Activated naive CD4-positive, alpha-beta T cell treated with anti-CD3 and anti-CD28 coated beads, Interleukin-2, amount 50 U/mL, for 16 hours (primary cell): Measurements from ENCODE around the gene PRDM4.
"Not testable (repeated sequence)": the region's sequence is repeated elsewhere in the genome, so short reads cannot be mapped to it uniquely, and the experiment has no call there.

Source experiments
- DNase-seq: peaks from one replicate; pipeline ENCODE4 v3.0.0-alpha.2; 2020

The PRDM4 gene

DNA sequence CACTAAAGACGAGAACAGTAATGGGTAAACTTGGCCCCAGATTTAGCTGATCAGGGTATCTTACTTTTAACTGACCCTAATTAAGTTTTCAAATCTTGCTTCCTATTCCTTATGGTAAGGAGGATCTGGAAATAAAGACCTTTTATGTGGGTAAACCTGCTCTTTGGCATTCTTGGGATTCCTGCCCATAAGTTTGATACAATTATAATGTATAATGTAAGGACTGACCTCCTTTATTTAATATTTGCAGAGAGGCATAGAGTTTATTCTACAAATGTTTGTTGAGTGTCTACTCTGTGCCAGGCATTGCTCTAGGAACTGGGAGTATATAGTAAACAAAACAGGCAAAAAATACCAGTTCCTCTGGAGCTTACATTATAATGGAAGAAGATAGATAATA, 4.4 kb upstream of the PRDM4 start:
- DNase-seq: no peak

- DNase-seq: no peak
These were observed 3.7 kb upstream of the PRDM4 start for GRCh38 chr12:107764626-107765025.

GRCh38 chr12:107762874-107763273, 1.9 kb upstream of the PRDM4 start:
- no peak for DNase-seq

DNA sequence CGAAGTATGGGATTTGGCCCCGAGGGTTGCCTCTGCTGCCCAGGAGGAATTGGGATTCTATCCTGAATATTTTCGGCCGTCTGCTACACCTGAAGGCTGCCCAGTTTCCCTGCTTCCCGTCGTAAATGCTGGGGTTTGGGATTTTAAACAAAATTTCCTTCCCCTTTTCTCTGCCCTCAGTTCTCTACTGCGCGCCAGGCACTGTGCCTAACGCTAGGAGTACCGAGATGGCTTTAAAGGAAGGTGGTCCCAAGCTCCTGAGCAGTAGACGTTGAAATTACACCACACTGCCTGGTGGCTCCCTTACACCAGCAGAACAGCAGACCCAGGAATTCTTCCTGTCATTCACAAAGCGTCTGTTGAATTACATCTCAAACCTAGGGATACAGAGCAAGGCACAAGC, 566 bp upstream of the PRDM4 start:
- no peak for DNase-seq

DNA sequence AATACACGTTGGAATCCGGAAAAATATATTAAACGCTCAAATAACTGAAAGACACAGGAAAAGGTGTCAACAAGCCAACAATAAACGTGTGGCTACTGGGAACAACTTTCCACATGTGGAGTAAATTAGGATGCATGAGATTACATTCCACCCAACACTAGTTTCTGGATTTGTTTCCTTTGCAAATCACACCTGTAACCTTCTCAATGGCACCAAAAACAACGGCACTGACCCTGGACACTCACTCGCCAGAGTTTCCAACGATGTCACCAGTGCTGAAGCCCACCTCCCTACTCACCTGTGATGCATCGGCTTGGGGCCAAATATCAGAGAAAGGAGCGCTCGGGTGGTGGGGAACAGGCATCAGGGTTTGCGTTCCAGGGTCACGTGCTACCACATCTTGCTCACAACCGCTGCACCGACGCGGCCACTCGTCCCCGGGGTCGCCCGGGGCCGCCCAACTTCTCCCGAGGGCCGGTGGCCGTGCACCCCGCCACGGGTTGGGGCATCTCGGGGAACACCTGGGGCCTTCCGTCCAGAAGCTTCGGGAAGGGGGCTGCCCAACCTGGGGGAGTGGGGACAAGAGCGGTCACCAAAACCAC, 629 bp downstream of the PRDM4 start:
- DNase-seq: peak; percentile 45

DNA sequence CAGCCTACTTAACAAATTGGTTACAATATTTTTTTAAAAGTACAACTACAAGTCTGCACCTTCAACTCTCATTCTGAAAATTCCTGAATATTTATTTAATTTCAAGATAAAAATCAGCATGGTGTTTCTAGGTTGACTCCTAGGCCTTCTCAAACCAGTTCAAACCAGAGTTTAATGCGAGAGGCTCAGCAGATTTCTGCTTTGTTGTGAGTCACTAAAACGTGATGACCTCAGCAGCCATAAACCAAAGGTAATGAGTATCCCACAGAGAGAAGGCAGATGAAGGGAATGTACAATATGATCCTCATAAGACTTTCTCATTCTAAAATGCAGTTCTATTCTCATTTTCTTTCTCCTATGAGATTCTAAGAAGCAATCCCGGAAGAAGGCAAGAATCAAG, 1.5 kb downstream of the PRDM4 start:
- peak; percentile 20 for DNase-seq

DNA sequence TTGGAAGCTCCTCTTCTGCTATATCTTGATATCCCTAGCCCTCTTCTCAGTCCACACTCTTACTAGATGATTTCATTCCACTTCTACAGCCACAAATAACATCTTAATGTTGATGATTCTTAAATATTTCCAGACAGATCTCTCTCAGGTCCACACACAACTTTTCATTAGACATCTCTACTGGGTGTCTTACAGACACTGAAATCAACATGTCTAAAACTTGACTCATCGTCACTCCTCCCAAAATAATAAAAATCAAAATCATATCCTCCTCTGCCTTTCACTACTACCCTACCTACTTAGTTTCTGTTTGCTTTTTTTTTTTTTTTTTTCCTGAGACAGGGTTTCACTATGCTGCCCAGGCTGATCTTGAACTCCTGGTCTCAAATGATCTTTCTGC, 11.9 kb downstream of the PRDM4 start:
- DNase-seq: no peak

DNA sequence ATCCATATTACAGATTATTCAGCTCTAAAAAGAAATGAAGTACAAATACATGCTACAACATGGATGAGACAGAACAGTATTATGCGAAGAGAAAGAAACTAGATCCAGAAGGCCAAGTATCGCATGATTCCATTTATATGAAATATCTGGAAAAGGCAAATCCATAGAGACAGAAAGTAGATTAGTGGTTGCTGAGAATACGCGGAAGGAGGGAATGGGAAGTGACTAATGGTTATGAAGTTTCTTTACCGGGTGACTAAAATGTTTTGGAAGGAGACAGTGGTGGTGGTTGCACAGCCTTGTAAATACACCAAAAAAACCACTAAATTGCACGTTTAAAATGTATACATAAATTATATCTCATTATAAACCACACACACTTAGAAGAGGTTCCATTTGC, 12.5 kb downstream of the PRDM4 start:
- DNase-seq: no peak

- DNase-seq: no peak
These were observed 24.0 kb downstream of the PRDM4 start for GRCh38 chr12:107736914-107737313.

- DNase-seq: no peak
These were observed 25.2 kb downstream of the PRDM4 start for GRCh38 chr12:107735763-107736162.

GRCh38 chr12:107734139-107734538, 26.8 kb downstream of the PRDM4 start:
- DNase-seq: no peak

- DNase-seq: no peak
These were observed 28.6 kb downstream of the PRDM4 start for GRCh38 chr12:107732365-107732764.

DNA sequence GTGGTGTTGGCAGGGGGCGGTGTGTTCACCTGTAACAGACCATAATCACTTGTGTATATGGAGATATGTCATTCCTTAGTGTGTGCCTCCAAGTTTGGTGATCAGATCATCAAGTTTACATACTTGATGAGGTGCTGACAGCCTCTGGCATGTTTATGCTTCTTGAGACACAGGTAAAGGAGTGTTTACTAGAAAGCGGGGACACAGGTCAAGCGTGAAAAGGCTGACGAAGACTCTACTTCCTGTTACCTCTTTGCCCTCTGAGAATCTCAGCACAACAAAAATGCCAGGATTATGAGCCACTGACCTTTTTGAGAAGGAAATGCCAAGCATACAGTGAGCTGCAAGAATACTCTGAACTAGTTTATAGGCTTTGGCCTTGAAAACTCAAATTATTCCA, 29.6 kb downstream of the PRDM4 start:
- no peak for DNase-seq

GRCh38 chr12:107730618-107731341, 30.2 kb downstream of the PRDM4 start:
- DNase-seq: no peak

GRCh38 chr12:107727742-107728141, 33.2 kb downstream of the PRDM4 start:
- not testable (repeated sequence) for DNase-seq

DNA sequence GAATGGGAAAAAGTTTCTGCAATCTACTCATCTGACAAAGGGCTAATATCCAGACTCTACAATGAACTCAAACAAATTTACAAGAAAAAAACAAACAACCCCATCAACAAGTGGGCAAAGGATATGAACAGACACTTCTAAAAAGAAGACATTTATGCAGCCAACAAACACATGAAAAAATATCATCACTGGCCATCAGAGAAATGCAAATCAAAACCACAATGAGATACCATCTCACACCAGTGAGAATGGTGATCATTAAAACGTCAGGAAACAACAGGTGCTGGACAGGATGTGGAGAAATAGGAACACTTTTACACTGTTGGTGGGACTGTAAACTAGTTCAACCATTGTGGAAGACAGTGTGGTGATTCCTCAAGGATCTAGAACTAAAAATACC, 33.6 kb downstream of the PRDM4 start:
- DNase-seq: not testable (repeated sequence)

GRCh38 chr12:107718606-107719005, 42.3 kb downstream of the PRDM4 start:
- no peak for DNase-seq

- DNase-seq: no peak
These were observed 45.2 kb downstream of the PRDM4 start for GRCh38 chr12:107715780-107716179.

DNA sequence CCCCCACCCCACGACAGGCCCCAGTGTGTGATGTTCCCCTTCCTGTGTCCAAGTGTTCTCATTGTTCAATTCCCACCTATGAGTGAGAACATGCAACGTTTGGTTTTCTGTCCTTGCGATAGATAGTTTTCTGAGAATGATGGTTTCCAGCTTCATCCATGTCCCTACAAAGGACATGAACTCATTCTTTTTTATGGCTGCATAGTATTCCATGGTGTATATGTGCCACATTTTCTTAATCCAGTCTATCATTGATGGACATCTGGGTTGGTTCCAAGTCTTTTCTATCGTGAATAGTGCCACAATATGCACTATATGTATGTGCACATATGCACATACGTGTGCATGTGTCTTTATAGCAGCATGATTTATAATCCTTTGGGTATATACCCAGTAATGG, 55.4 kb downstream of the PRDM4 start:
- DNase-seq: not testable (repeated sequence)

- DNase-seq: no peak
These were observed 56.9 kb downstream of the PRDM4 start for GRCh38 chr12:107704041-107704440.

GRCh38 chr12:107702106-107702505, 58.8 kb downstream of the PRDM4 start:
- DNase-seq: no peak

GRCh38 chr12:107695772-107696171, 65.2 kb downstream of the PRDM4 start:
- DNase-seq: not testable (repeated sequence)

GRCh38 chr12:107685360-107686248, 75.3 kb downstream of the PRDM4 start, which contains the start of gene PWP1:
TSS of gene PWP1 (plus strand) at chr12:107685799. CDS start at chr12:107685900, 101 bp downstream.
- peak; percentile 94 for DNase-seq

GRCh38 chr12:107684990-107685359, 76.0 kb downstream of the PRDM4 start:
- peak; percentile 21 for DNase-seq
